Activated B cell treated with CpG ODN at 0.5 μM for 24 hours (primary cell): ENCODE measurements around the gene COPA. TPM values are rescaled to one million over a fixed set of nuclear protein-coding genes. Genes with fewer than 3 reads are reported as not detected.

ENCODE experiments used
- ATAC-seq: fragments of 200-7000 bp; cut with Tn5 transposase; one replicate; pipeline ENCODE4 v1.10.0; 2021; ENCODE audit warnings: low read depth, mild to moderate bottlenecking, moderate library complexity
- CTCF ChIA-PET: fragments of 350-600 bp; sonication (Branson Sonifier 250); formaldehyde crosslinking; loops from one replicate; lab custom pipeline; 2021; ENCODE audit warnings: antibody characterized with exemption; lab: Charles Lee
- POLR2A ChIA-PET: fragments of 350-600 bp; sonication (Branson Sonifier 250); formaldehyde crosslinking; loops from one replicate; lab custom pipeline; 2021; ENCODE audit warnings: antibody characterized with exemption; lab: Charles Lee
- DNase-seq: peaks from one replicate; pipeline ENCODE4 v3.0.0; 2022
- H3K27ac Mint-ChIP-seq: one replicate; pipeline ENCODE4 v1.8.0; 2020; ENCODE audit warnings: mixed read lengths
- H3K27me3 Mint-ChIP-seq: one replicate; pipeline ENCODE4 v1.8.0; 2021; ENCODE audit warnings: mixed read lengths
- H3K36me3 Mint-ChIP-seq: one replicate; pipeline ENCODE4 v1.8.0; 2021; ENCODE audit warnings: low read depth, mixed read lengths
- H3K4me1 Mint-ChIP-seq: one replicate; pipeline ENCODE4 v1.8.0; 2021; ENCODE audit warnings: mixed read lengths
- H3K4me3 Mint-ChIP-seq: one replicate; pipeline ENCODE4 v1.8.0; 2020; ENCODE audit warnings: mild to moderate bottlenecking, mixed read lengths
- H3K9me3 Mint-ChIP-seq: one replicate; pipeline ENCODE4 v1.8.0; 2020; ENCODE audit warnings: mixed read lengths
- CTCF ChIP-seq: fragments of 200-600 bp; IDR thresholded peaks from one replicate; pipeline ENCODE4 v1.8.0; 2022; ENCODE audit warnings: antibody characterized with exemption, mild to moderate bottlenecking
- intact Hi-C: fragments of 100-400 bp; cut with micrococcal nuclease; formaldehyde crosslinking; loops from one replicate; pipeline ENCODE4 v1.15.1; 2024
- total RNA-seq: library from RNA; stranded (reverse); gene quantifications from 2 replicates; pipeline ENCODE4 v1.2.3, GENCODE V29; 2022

COPA gene
- total RNA-seq, 1 donor from 2014 or later, result 174 TPM

GRCh38 chr1:160332516-160332915 is 10.5 kb downstream of the COPA start:
- ATAC-seq (no peak), DNase-seq (no peak)
- Mint-ChIP-seq H3K9me3 (no peaks in the 10 kb centered on the region), H3K36me3 (peaks cover 78% of the 10 kb centered on the region), H3K27me3 (no peaks in the 10 kb centered on the region), H3K27ac (no peak overlapping the region), H3K4me1 (no peaks in the 10 kb centered on the region), H3K4me3 (no peak overlapping the region)
- POLR2A ChIA-PET, result interaction anchor here (0.5 kb wide), 1 partner anchor 34 kb away, joined by 5 read pairs; the partner anchor contains the start of gene NHLH1
- CTCF ChIA-PET, result interaction anchor here (0.6 to 1.2 kb wide), 2 partner anchors 31 to 38 kb away, joined by 3 read pairs; no protein-coding TSS in a partner anchor
- intact Hi-C loops, result no loop called here
- TF ChIP-seq CTCF, result no peak

- no peak overlapping the region for H3K4me3 Mint-ChIP-seq
- H3K27ac Mint-ChIP-seq, result no peak overlapping the region
- no peaks in the 10 kb centered on the region for H3K9me3 Mint-ChIP-seq
- H3K4me1 Mint-ChIP-seq, result no peaks in the 10 kb centered on the region
- no peak for TF ChIP-seq CTCF
- peaks cover 84% of the 10 kb centered on the region for H3K36me3 Mint-ChIP-seq
- no peaks in the 10 kb centered on the region for H3K27me3 Mint-ChIP-seq
- ATAC-seq, result no peak
- CTCF ChIA-PET, result interaction anchor here (0.6 kb wide), 1 partner anchor 88 kb away, joined by 3 read pairs; no protein-coding TSS in a partner anchor
- intact Hi-C loops, result no loop called here
- DNase-seq, result no peak
- POLR2A ChIA-PET, result no interaction called here
Measured at GRCh38 chr1:160330119-160330518, 12.9 kb downstream of the COPA start.

GRCh38 chr1:160328184-160328583 is 14.9 kb downstream of the COPA start:
- DNase-seq, result no peak
- ChIA-PET CTCF (interaction anchor here (0.7 to 1.4 kb wide), 4 partner anchors 26 to 242 kb away, joined by 3 to 4 read pairs (median 3); no protein-coding TSS in a partner anchor), POLR2A (interaction anchor here (1.5 kb wide), 1 partner anchor 16 kb away, joined by 4 read pairs; no protein-coding TSS in a partner anchor)
- intact Hi-C loops, result no loop called here
- Mint-ChIP-seq H3K4me3 (no peak overlapping the region), H3K27me3 (no peaks in the 10 kb centered on the region), H3K4me1 (no peaks in the 10 kb centered on the region), H3K9me3 (no peaks in the 10 kb centered on the region), H3K36me3 (peaks cover 86% of the 10 kb centered on the region), H3K27ac (no peak overlapping the region)
- TF ChIP-seq CTCF, result no peak
- ATAC-seq, result no peak

- ATAC-seq (no peak), DNase-seq (no peak)
- peaks cover 89% of the 10 kb centered on the region for H3K36me3 Mint-ChIP-seq
- H3K4me3 Mint-ChIP-seq, result no peak overlapping the region
- peaks cover 3% of the 10 kb centered on the region for H3K4me1 Mint-ChIP-seq
- POLR2A ChIA-PET, result no interaction called here
- no peaks in the 10 kb centered on the region for H3K27me3 Mint-ChIP-seq
- CTCF ChIA-PET, result no interaction called here
- H3K9me3 Mint-ChIP-seq, result no peaks in the 10 kb centered on the region
- no peak overlapping the region for H3K27ac Mint-ChIP-seq
- intact Hi-C loops, result no loop called here
- TF ChIP-seq CTCF, result no peak
Measured at GRCh38 chr1:160326418-160326817, 16.6 kb downstream of the COPA start.

- Mint-ChIP-seq H3K4me1 (peaks cover 3% of the 10 kb centered on the region), H3K27ac (peak overlapping the region; percentile 54), H3K27me3 (no peaks in the 10 kb centered on the region), H3K4me3 (no peak overlapping the region), H3K9me3 (no peaks in the 10 kb centered on the region), H3K36me3 (peaks cover 89% of the 10 kb centered on the region)
- CTCF ChIA-PET, result interaction anchor here (0.7 kb wide), 1 partner anchor 33 kb away, joined by 3 read pairs; no protein-coding TSS in a partner anchor
- TF ChIP-seq CTCF, result no peak
- POLR2A ChIA-PET, result interaction anchor here (0.6 kb wide), 1 partner anchor 56 kb away, joined by 3 read pairs; no protein-coding TSS in a partner anchor
- no peak for ATAC-seq
- intact Hi-C loops, result no loop called here
- no peak for DNase-seq
Measured at GRCh38 chr1:160325252-160325651, 17.8 kb downstream of the COPA start.
